Measurements from ENCODE around the gene ARHGEF2. TPM values are rescaled to one million over a fixed set of nuclear protein-coding genes. Genes with fewer than 3 reads are reported as not detected.

The ARHGEF2 gene
- total and polyA plus RNA-seq, 2 of the 13 experiments (the other 11 are each of a cell fraction or from before 2014, with no cell fraction given): 16.1 to 32.1 TPM

GRCh38 chr1:155969377-155969791 lies 9.0 kb downstream of the ARHGEF2 start:
- TF ChIP-seq ATAD3A (CRISPR knock-in tag; IDR thresholded peaks at IDR 0.05) (no peak), SOX6 (IDR thresholded peaks at IDR 0.05) (no peak), SOX6 (CRISPR knock-in tag; IDR thresholded peaks at IDR 0.05) (no peak), ZNF136 (CRISPR knock-in tag; IDR thresholded peaks at IDR 0.05; ENCODE audit: low read depth) (no peak), KLF16 (CRISPR knock-in tag; IDR thresholded peaks at IDR 0.05) (no peak), HIC2 (CRISPR knock-in tag; IDR thresholded peaks at IDR 0.05; ENCODE audit: low read depth) (no peak), PTBP1 (IDR thresholded peaks at IDR 0.05; ENCODE audit: low read depth, low read length, poor library complexity, severe bottlenecking) (no peak), PHF20 (CRISPR knock-in tag; IDR thresholded peaks at IDR 0.05) (no peak), RFX1 (IDR thresholded peaks at IDR 0.05) (no peak), FOXP4 (CRISPR knock-in tag; IDR thresholded peaks at IDR 0.05) (no peak), ZNF737 (CRISPR knock-in tag; IDR thresholded peaks at IDR 0.05; ENCODE audit: borderline replicate concordance) (no peak), THAP11 (CRISPR knock-in tag; IDR thresholded peaks at IDR 0.05) (no peak), DBP (CRISPR knock-in tag; IDR thresholded peaks at IDR 0.05; ENCODE audit: not compliant biosample characterization) (no peak), CTCF (CRISPR knock-in tag; IDR thresholded peaks at IDR 0.05) (no peak), ZNF660 (CRISPR knock-in tag; IDR thresholded peaks at IDR 0.05; ENCODE audit: borderline replicate concordance, low read depth) (no peak), ZSCAN30 (CRISPR knock-in tag; IDR thresholded peaks at IDR 0.05) (no peak), ZNF747 (CRISPR knock-in tag; IDR thresholded peaks at IDR 0.05; ENCODE audit: borderline replicate concordance) (no peak), CEBPB (IDR thresholded peaks at IDR 0.05; ENCODE audit: borderline replicate concordance, low read depth, low read length) (no peak)
- no peak overlapping the region for H3K9ac ChIP-seq (ENCODE audit: insufficient read depth, low read depth, low read length)
- ChIA-PET POLR2A (interaction anchor here (1.3 to 5.0 kb wide), 4 partner anchors 8 to 146 kb away, joined by 3 to 64 read pairs (median 17); partner anchors contain the start of gene ARHGEF2), CTCF (ENCODE audit: low intra/inter-chr PET ratio, low total read pairs) (no interaction called here)
- H3K4me1 ChIP-seq (ENCODE audit: insufficient read depth, low read length): peaks cover 83% of the 10 kb centered on the region
- H3K36me3 ChIP-seq (replicated peaks in 1 of 2; ENCODE audit: control insufficient read depth in 1 of 2, insufficient read depth in 2 of 2, low read length in 2 of 2): peaks cover 22 to 44% of the 10 kb centered on the region in 2 experiments
- DNase-seq (ENCODE audit: low spot score) (no peak), FAIRE-seq (no peak), ATAC-seq (no peak)
- H3K27me3 ChIP-seq (ENCODE audit: control insufficient read depth in 1 of 2, insufficient read depth in 2 of 2, low read length in 2 of 2): no peaks in the 10 kb centered on the region
- no peaks in the 10 kb centered on the region for H3K9me3 ChIP-seq (ENCODE audit: low read length)
- in situ Hi-C loops (cut with HindIII; ENCODE audit: extremely low pct_ligation_motif_present, low pct_unique_long_range_greater_than_20kb) (no loop called here), intact Hi-C loops (cut with micrococcal nuclease; ENCODE audit: unreplicated experiment) (no loop called here)
- H3K4me3 ChIP-seq (replicated peaks in 1 of 3; ENCODE audit: insufficient read depth in 1 of 3, low read depth in 2 of 3, low read length in 3 of 3): no peak overlapping the region
- WGBS (ENCODE audit: low lambda C conversion rate): 94% methylated on average over 9 of the region's 9 CpGs
- no peak overlapping the region for H3K27ac ChIP-seq (ENCODE audit: extremely low read length, insufficient read depth, low read length)
- BruUV-seq (replicated peaks): no TSS peak
- H4K20me1 ChIP-seq (ENCODE audit: insufficient read depth, low read length): peaks cover 2% of the 10 kb centered on the region; the same call in 1 of the 2 replicates
- peaks cover 38% of the 10 kb centered on the region for H3K79me2 ChIP-seq (ENCODE audit: insufficient read depth, low read length)
- no peak overlapping the region for H3K4me2 ChIP-seq (ENCODE audit: low read depth, low read length)
- no peak overlapping the region for H2AFZ ChIP-seq (ENCODE audit: low read length)

Measured in HepG2 (cell line).